ELR (cell line): ENCODE measurements around the gene GLB1L3.
"Not testable (repeated sequence)": the region's sequence is repeated elsewhere in the genome, so short reads cannot be mapped to it uniquely, and the experiment has no call there.

Experiments used
- DNase-seq: peaks from one replicate; pipeline ENCODE4 v3.0.0-alpha.2; 2015; ENCODE audit warnings: low read depth

Gene GLB1L3

DNA sequence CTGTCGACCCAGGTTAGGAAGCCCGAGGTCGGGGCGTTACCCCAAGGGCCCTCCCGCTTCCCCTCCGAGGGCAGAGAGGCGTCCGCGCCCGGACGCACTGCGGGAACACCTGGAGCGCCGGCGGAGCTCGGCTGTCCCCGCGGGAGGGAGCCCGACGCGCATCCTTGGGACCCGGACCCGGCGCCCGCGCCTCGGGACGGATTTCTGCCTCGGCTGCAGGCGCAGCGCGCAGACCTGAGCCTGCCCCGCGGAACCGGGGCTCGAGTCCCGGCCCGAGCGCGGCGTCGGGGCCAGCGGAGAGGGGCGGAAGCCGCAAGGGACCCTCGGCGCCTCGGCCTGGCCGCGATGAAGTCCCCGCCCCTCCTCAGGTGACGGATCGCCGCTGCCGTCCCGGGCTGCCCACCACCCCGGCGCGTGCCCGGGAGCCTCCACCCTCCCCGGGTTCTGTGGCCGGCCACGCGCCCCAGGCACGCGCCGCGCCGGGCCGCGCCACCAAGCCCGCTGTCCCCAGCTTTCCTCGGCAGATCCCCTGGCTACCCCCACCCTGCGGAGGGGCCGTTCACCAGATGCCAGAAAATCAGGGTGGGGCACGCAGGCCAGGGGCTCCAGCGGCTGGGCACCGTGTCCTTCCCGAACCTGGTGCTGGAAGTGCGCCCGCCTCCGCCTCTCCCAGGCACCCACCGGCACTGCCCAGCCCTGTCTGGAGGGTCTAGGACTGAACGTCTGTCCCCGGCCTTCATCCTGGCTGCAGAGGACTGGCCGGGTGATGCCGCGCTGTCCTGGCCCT is 410 bp downstream of the GLB1L3 start:
- no peak for DNase-seq

DNA sequence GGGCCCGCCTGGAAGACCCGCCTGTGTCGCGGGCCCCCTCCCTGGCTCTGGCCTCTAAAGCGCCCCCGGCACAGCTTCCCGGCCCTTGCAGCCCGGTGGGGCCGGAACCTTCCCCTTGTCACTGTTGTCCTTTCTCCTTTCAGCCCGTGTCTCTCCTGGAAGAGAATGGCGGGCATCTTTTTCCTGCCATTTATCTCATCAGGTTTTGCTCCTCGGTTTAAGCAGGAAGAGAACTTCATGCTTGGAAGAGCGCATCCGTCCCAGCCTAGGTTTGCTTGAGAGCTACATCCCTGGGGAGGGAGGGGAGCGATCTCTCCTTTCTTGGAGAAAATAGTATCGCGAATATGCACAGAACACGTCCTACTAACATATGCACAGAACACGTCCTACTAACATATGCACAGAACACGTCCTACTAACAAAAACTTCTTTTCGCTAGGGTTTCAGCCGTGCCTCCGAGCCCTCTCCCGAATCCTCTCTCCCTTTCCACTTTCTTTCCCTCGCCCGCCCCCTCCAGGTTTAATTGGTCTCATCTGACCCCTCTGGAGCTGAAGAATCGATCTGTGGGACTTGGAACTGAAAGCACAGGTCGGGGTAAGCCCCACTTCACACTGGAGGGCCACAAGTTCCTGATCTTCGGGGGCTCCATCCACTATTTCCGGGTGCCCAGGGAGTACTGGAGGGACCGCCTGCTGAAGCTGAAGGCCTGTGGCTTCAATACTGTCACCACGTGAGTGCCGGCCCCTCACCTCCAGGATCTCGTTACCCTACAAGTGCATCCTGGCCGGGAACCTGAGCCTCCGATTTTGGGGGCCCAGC is 1.2 kb downstream of the GLB1L3 start:
- no peak for DNase-seq

DNA sequence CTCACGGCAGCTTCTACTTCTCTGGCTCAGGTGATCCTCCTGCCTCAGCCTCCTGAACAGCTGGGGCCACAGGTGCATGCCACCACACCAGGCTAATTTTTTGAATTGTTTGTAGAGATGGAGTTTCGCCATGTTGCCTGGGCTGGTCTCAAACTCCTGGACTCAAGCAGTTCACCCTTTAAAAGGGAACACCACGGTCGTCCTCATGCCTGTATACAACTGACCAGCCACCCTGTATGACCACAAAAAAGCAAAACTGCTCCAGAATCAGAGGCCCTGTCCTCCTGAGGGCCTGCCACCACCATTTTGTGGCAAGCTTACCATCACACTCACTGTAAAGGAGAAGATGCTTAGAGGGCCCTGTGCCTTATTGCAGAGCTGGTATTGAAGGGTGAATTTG is 2.2 kb downstream of the GLB1L3 start:
- no peak for DNase-seq

DNA sequence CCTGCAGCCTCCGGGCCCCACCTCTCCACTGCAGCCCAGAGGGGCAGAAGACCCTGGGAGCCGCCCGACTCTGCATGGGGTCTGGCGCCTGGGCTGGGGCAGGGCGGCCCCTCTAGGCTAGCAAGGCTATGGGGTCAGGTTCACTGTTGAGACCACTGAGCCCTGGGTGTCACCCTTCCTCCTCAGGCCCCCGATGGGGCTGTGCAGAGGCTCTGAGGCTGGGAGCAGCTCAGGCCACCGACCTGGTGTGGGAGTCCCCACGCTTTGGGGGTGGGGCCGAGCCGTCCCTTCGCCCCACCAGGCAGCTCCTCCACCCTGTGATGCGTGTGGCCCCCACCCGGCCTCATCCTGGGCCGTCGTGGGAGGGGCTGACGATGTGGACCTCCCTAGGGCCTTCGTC is 5.5 kb downstream of the GLB1L3 start:
- not testable (repeated sequence) for DNase-seq

- no peak for DNase-seq
These were observed 6.2 kb downstream of the GLB1L3 start for GRCh38 chr11:134282121-134283045.

- no peak for DNase-seq
These were observed 7.5 kb downstream of the GLB1L3 start for GRCh38 chr11:134283461-134284230.

DNA sequence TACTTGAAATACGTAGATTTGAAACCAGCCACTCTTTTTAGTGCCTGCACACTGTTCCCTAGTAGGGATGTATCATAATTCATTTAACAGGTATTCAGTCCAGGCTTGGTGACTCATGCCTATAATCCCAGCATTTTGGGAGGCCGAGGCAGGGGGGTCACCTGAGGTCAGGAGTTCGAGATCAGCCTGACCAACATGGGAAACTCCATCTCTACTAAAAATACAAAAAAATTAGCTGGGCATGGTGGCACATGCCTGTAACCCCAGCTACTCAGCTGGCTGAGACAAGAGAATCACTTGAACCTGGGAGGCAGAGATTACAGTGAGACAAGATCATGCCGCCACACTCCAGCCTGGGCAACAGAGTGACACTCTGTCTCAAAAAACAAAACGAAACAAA is 8.2 kb downstream of the GLB1L3 start:
- DNase-seq, result not testable (repeated sequence)

DNA sequence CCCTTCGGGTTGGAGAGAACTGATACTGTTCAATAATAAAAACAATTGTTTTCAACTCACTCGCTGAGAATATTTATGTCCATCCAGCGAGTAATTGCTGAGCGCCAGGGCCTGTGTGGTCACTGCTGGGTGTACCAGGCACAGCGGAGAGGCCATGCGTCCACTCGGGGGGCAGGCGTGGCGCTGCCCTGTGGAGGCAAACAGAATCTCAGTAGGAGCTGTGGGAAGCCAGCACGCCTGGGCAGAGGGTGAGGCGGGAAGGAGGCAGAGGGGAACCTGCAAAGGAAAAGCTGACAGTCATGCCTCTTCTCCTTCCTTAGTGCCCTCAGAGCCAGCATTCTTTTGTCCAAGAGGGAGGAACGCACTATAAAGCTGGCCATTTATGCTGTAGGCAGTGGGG is 11.4 kb downstream of the GLB1L3 start:
- DNase-seq, result no peak

DNA sequence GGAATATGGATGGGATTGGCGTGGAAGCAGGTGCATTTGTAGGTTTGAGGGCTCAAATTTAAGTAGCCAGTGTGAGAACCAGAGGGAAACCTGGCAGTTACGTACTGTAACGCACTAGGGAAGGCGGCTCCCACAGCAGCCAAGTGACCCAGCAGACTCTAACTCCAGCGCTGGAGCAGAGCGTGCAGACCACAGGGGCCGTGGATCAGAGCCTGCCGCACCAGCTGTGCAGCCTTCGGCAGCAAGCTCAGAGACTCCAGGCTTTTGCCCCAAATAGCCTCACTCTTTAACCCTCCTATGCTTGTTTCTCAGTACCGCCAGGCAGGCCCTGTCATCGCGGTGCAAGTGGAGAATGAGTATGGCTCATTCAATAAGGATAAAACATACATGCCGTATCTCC is 12.3 kb downstream of the GLB1L3 start:
- no peak for DNase-seq

DNA sequence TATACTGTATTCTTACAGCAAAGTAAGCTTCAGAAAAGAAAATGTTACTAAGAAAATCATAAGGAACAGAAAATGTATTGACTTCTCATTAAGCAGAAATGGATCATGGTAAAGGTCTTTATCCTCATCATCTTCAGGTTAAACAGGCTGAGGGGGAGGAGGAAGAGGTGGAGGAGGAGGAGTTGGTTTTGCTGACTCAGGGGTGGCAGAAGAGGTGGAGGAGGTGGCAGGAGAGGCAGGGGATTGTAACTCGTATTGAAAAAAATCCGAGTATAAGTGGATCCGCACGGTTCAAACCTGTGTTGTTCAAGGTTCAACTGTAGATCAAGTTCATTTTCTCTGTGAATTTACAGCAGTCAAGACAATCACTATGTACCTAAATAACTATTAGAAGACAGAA is 13.0 kb downstream of the GLB1L3 start:
- no peak for DNase-seq

DNA sequence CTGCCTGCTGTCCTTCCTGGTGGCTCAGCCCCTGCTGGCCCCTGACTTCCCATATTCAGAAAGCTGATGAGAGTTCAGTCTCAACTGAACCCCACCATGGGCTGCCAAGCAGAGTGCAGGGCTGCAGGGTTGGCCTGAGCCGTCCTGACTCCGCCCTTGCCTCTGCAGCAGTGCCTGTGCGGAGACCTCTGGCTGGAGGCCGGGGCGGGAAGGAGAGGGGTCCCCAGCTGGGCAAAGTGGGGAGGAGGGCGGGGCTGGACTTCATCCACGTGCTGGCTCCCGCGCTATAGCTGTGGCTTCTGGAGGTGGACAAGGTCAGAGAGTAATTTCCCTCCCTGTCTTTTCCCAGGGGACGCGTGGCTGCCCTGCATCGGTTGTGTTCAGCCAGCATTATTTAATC is 13.6 kb downstream of the GLB1L3 start:
- DNase-seq, result no peak

GRCh38 chr11:134290646-134291045 is 14.5 kb downstream of the GLB1L3 start:
- DNase-seq, result no peak

DNA sequence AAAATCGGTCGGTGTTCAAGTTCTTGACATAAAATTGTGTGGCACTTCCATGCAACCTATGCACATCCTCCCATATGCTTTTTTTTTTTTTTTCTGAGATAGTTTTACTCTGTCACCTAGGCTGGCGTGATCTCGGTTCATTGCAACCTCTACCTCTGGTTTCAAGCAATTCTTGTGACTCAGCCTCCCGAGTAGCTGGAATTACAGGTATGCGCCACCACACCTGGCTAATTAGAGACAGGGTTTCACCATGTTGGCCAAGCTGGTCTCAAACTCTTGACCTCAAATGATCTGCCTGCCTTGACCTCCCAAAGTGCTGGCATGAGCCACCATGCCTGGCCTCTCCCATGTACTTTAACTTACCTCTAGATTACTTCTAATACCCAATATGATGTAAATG is 15.0 kb downstream of the GLB1L3 start:
- no peak for DNase-seq

- no peak for DNase-seq
These were observed 16.5 kb downstream of the GLB1L3 start for GRCh38 chr11:134292661-134293060.

DNA sequence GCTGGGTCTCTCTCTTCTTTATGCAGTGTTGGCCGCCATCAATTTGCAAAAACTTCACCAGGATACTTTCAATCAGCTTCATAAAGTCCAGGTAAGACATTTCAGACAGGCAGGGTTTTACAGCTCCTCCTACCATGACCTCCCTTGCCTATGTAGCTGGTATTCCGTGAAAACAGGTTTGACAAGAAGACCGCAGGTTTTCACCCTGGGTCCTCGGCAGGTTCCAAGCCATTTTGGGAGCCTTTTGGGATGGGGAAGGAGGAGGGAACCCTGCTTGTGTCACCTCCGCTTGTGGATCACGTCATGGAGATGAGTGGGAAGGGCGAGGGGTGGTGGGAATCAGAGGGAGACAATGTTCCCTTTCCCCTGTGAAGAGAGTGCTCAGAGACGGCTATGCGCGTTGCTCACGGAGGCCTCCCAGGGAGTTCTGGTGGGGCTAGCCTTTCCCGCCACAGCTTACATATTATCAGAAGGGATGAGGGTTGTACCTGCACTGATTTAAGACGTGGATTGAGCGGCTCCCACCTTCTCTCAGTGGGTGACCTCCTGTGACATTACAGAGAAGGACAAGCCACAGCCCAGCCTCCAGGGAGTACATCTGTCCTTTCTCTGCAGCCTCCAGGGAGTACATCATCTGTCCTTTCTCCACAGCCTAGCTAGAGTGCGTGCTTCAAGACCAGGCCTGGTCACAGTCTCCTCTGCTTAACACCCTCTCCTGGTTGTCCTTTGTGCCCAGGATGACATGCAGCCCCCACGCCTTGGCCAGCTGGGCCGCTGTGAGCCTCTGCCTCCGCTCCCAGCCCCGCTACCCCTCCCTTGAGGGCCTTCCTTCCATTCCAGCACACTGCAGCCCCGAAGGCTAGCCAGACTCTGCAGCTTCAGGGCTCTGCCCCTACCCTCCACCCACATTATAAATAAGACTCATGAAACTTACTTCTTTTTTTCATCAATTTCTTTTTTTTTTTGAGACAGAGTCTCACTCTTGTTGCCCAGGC is 17.2 kb downstream of the GLB1L3 start:
- DNase-seq, result no peak

GRCh38 chr11:134294664-134295063 is 18.5 kb downstream of the GLB1L3 start:
- no peak for DNase-seq

- DNase-seq, result no peak
These were observed 36.0 kb downstream of the GLB1L3 start for GRCh38 chr11:134312223-134312622.

DNA sequence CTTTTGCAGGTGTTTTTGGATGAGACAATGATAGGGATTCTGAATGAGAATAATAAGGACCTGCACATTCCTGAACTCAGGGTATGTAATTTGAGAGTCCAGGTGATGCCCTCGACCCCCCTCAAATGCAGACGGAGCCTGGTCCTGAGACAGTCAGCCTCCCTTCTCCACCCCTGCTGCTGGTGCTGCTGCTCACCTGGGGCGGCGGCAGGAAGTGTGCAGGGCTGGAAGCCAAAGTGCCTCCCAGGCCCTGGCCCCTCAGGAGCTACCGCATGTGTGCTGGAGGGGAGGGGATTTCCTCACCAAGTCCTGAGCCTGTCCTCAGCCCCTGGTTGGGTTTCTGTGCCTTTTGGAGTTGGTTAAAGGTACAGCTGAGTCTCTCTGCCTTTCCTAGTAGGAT is 36.6 kb downstream of the GLB1L3 start:
- DNase-seq, result no peak

GRCh38 chr11:134313379-134313778 is 37.2 kb downstream of the GLB1L3 start:
- no peak for DNase-seq
